HepG2 (cell line): ENCODE data around the gene HNF1B. TPM values are rescaled to one million over a fixed set of nuclear protein-coding genes. Genes with fewer than 3 reads are reported as not detected.

Source experiments
- ATAC-seq: fragments of 200-7000 bp; cut with Tn5 transposase; 3 replicates; pipeline ENCODE4 v1.9.1; 2020; ENCODE audit warnings: mild to moderate bottlenecking, moderate library complexity
- BruUV-seq: library from RNA; stranded (reverse); fragments of 400-500 nt; replicated peaks from 2 replicates; lab custom pipeline; 2021; lab: Mats Ljungman, UMichigan
- CTCF ChIA-PET: fragments of 300-600 bp; formaldehyde crosslinking; extraction: SDS; loops from one replicate; lab custom pipeline; 2021; ENCODE audit warnings: low total read pairs, inconsistent platforms, low intra/inter-chr PET ratio; lab: Yijun Ruan, JAX
- POLR2A ChIA-PET: fragments of 350-600 bp; sonication (Branson Sonifier 250); formaldehyde crosslinking; loops from one replicate; lab custom pipeline; 2020; ENCODE audit warnings: antibody characterized with exemption, inconsistent platforms; lab: Yijun Ruan, JAX
- DNase-seq: peaks from one replicate; pipeline ENCODE4 v3.0.0-alpha.2; 2015; ENCODE audit warnings: low spot score
- FAIRE-seq: peaks from 3 replicates; lab custom pipeline; 2011; peaks lifted over from hg19 to GRCh38; lab: Jason Lieb, UNC
- H2AFZ ChIP-seq: one replicate; pipeline ENCODE4 v1.6.1; 2011; ENCODE audit warnings: low read length, inconsistent platforms
- H3K27ac ChIP-seq: fragments of 300-600 bp; 3 replicates; pipeline ENCODE4 v1.8.0; 2011; ENCODE audit warnings: mixed run types, mild to moderate bottlenecking, mixed read lengths, low read length, inconsistent platforms; ENCODE audit not compliant: insufficient read depth; ENCODE audit errors: extremely low read length
- H3K27me3 ChIP-seq, 2 experiments: fragments of 200-600 bp in 1 of 2; 2 replicates in 1 of 2; 3 replicates in 1 of 2; pipeline versions ENCODE4 v1.6.0 to v1.8.0; 2011; ENCODE audit warnings: low read length in 2 of 2, mild to moderate bottlenecking in 2 of 2, moderate library complexity in 2 of 2, inconsistent platforms in 1 of 2; ENCODE audit not compliant: insufficient read depth in 2 of 2, control insufficient read depth in 1 of 2
- H3K36me3 ChIP-seq, 2 experiments: fragments of 200-600 bp in 1 of 2; replicated peaks in 1 of 2; 2 replicates in 1 of 2; 3 replicates in 1 of 2; pipeline versions ENCODE4 v1.5.1 to v1.8.0; 2011; ENCODE audit warnings: low read length in 2 of 2, inconsistent platforms in 1 of 2; ENCODE audit not compliant: insufficient read depth in 2 of 2, control insufficient read depth in 1 of 2
- H3K4me1 ChIP-seq: 2 replicates; pipeline ENCODE4 v1.5.1; 2012; ENCODE audit warnings: low read length, inconsistent platforms; ENCODE audit not compliant: insufficient read depth
- H3K4me2 ChIP-seq: 2 replicates; pipeline ENCODE4 v1.6.0; 2011; ENCODE audit warnings: low read depth, low read length, inconsistent platforms
- H3K4me3 ChIP-seq, 3 experiments: fragments of 200-600 bp in 1 of 3; sonication (generic), shearing (Covaris generic) in 1 of 3; replicated peaks in 1 of 3; 2 replicates each; pipeline ENCODE4 v1.5.1; 2011 to 2016; ENCODE audit warnings: low read length in 3 of 3, inconsistent platforms in 2 of 3, low read depth in 2 of 3, mild to moderate bottlenecking in 2 of 3, control low read depth in 1 of 3, mixed read lengths in 1 of 3; ENCODE audit not compliant: insufficient read depth in 1 of 3
- H3K79me2 ChIP-seq: one replicate; pipeline ENCODE4 v1.6.1; 2011; ENCODE audit warnings: low read length, inconsistent platforms; ENCODE audit not compliant: insufficient read depth
- H3K9ac ChIP-seq: 2 replicates; pipeline ENCODE4 v1.6.0; 2011; ENCODE audit warnings: mild to moderate bottlenecking, low read depth, low read length, inconsistent platforms; ENCODE audit not compliant: insufficient read depth
- H3K9me3 ChIP-seq: 2 replicates; pipeline ENCODE4 v1.5.1; 2012; ENCODE audit warnings: mild to moderate bottlenecking, low read length
- H4K20me1 ChIP-seq: 2 replicates; pipeline ENCODE4 v1.6.0; 2011; ENCODE audit warnings: inconsistent platforms, mild to moderate bottlenecking, low read length, moderate library complexity; ENCODE audit not compliant: insufficient read depth
- DMAP1 ChIP-seq: IDR thresholded peaks from 2 replicates; pipeline ENCODE4 v1.6.1; 2016
- MAFF ChIP-seq: IDR thresholded peaks from 2 replicates; pipeline ENCODE4 v1.6.1; 2011; ENCODE audit warnings: low read depth, low read length, improper control_type of control experiment
- MAFK ChIP-seq, 2 experiments: IDR thresholded peaks in 1 of 2; conservative IDR thresholded peaks in 1 of 2; 2 replicates each; pipeline ENCODE4 v1.6.1; 2011; ENCODE audit warnings: improper control_type of control experiment in 2 of 2, low read length in 2 of 2
- SMC3 ChIP-seq: IDR thresholded peaks from 2 replicates; pipeline ENCODE4 v1.6.1; 2011; ENCODE audit warnings: low read length, improper control_type of control experiment
- ZBTB7A ChIP-seq: sonication (generic); formaldehyde crosslinking; IDR thresholded peaks from 2 replicates; pipeline ENCODE4 v1.8.0; 2022; ENCODE audit warnings: mild to moderate bottlenecking, missing genetic modification reagents
- ZNF549 ChIP-seq: sonication (generic); formaldehyde crosslinking; IDR thresholded peaks from 2 replicates; pipeline ENCODE4 v1.5.0; 2020; ENCODE audit warnings: missing genetic modification reagents
- ZNF891 ChIP-seq: sonication (generic); formaldehyde crosslinking; IDR thresholded peaks from 2 replicates; pipeline ENCODE4 v1.5.0; 2020; ENCODE audit warnings: mild to moderate bottlenecking, missing genetic modification reagents
- WGBS: methylation state at CpG from one replicate; pipeline ENCODE4 v1.1.6; 2017; ENCODE audit warnings: low lambda C conversion rate; 5-methylcytosine and 5-hydroxymethylcytosine counted together
- in situ Hi-C: cut with HindIII; loops from 2 replicates; pipeline ENCODE4 v1.10.0; 2017; ENCODE audit warnings: low pct_unique_long_range_greater_than_20kb; ENCODE audit not compliant: extremely low pct_ligation_motif_present
- intact Hi-C: fragments of 100-400 bp; cut with micrococcal nuclease; formaldehyde crosslinking; loops from one replicate; pipeline ENCODE4 v1.10.0; 2022; ENCODE audit not compliant: unreplicated experiment
- polyA plus RNA-seq, 8 experiments: library from polyadenylated mRNA; depleted of rRNA in 3 of 8; stranded (reverse) in 7 of 8; unstranded in 1 of 8; fragments of >200 nt; fragmentation: Illumina TruSeq in 4 of 8; extraction: Trizol in 4 of 8; gene quantifications; 2 replicates each; pipeline versions ENCODE4 v1.2.1 to v1.2.3, GENCODE V29; 2011 to 2016; ENCODE audit warnings: low read depth in 4 of 8, missing spikeins in 1 of 8, mixed read lengths in 1 of 8; ENCODE audit not compliant: insufficient read depth in 1 of 8
- total RNA-seq, 5 experiments: library from RNA; depleted of rRNA; stranded (reverse); fragments of >200 nt; fragmentation: Illumina TruSeq; extraction: Trizol; gene quantifications; 2 replicates each; pipeline ENCODE4 v1.2.3, GENCODE V29; 2016; ENCODE audit warnings: low read depth in 1 of 5
- TF ChIP-seq, protein P1 (sequence below): sonication (generic); formaldehyde crosslinking; IDR thresholded peaks from 2 replicates; pipeline ENCODE4 v1.5.1; 2020; ENCODE audit warnings: missing genetic modification reagents, mild to moderate bottlenecking, borderline replicate concordance
- TF ChIP-seq, protein P2 (sequence below), 2 experiments: IDR thresholded peaks; 2 replicates each; pipeline ENCODE4 v1.6.1; 2011 to 2012; ENCODE audit warnings: low read length in 2 of 2, borderline replicate concordance in 1 of 2, low read depth in 1 of 2, mild to moderate bottlenecking in 1 of 2, moderate library complexity in 1 of 2
- TF ChIP-seq, protein P3 (sequence below): sonication (generic); formaldehyde crosslinking; IDR thresholded peaks from 2 replicates; pipeline ENCODE4 v1.9.0; 2022; ENCODE audit warnings: low read depth, missing genetic modification reagents

The HNF1B gene
- total and polyA plus RNA-seq, 2 of the 13 experiments (the other 11 are each of a cell fraction or from before 2014, with no cell fraction given) = 1.9 to 5.3 TPM

DNA sequence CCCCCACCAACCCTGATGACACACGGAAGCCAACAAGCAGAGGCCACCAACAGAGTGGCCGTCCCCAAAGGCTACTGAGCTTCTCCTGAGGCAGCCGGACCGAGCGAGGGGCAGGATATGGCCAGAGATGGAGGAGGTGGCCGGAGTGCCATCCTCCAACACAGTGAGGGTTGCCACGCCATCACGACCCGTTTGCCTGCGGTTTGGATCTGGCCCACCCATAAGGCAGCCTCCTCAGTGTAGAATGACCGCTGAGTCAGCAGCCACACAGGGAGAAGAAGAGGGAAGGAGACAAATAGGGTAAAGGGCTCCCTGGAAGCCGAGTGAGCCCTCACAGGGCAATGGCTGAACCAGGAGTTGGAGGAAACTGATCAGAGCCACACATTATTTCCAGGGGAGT lies 13.8 kb downstream of the HNF1B start:
- no peak for ATAC-seq
- CTCF ChIA-PET = no interaction called here
- no peaks in the 10 kb centered on the region for H3K9me3 ChIP-seq
- no peak overlapping the region for H2AFZ ChIP-seq
- FAIRE-seq = no peak
- TF ChIP-seq ZNF549 (CRISPR knock-in tag) = no peak
- TF ChIP-seq ZNF891 (CRISPR knock-in tag) = no peak
- TF ChIP-seq DMAP1 (CRISPR knock-in tag) = no peak
- TF ChIP-seq, protein P1, sequence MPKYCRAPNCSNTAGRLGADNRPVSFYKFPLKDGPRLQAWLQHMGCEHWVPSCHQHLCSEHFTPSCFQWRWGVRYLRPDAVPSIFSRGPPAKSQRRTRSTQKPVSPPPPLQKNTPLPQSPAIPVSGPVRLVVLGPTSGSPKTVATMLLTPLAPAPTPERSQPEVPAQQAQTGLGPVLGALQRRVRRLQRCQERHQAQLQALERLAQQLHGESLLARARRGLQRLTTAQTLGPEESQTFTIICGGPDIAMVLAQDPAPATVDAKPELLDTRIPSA = no peak
- TF ChIP-seq ZBTB7A = no peak
- TF ChIP-seq, protein P2, sequence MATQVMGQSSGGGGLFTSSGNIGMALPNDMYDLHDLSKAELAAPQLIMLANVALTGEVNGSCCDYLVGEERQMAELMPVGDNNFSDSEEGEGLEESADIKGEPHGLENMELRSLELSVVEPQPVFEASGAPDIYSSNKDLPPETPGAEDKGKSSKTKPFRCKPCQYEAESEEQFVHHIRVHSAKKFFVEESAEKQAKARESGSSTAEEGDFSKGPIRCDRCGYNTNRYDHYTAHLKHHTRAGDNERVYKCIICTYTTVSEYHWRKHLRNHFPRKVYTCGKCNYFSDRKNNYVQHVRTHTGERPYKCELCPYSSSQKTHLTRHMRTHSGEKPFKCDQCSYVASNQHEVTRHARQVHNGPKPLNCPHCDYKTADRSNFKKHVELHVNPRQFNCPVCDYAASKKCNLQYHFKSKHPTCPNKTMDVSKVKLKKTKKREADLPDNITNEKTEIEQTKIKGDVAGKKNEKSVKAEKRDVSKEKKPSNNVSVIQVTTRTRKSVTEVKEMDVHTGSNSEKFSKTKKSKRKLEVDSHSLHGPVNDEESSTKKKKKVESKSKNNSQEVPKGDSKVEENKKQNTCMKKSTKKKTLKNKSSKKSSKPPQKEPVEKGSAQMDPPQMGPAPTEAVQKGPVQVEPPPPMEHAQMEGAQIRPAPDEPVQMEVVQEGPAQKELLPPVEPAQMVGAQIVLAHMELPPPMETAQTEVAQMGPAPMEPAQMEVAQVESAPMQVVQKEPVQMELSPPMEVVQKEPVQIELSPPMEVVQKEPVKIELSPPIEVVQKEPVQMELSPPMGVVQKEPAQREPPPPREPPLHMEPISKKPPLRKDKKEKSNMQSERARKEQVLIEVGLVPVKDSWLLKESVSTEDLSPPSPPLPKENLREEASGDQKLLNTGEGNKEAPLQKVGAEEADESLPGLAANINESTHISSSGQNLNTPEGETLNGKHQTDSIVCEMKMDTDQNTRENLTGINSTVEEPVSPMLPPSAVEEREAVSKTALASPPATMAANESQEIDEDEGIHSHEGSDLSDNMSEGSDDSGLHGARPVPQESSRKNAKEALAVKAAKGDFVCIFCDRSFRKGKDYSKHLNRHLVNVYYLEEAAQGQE (IDR thresholded peaks at IDR 0.05; ENCODE audit: borderline replicate concordance in 1 of 2, low read depth in 1 of 2, low read length in 2 of 2) = no peak
- TF ChIP-seq SMC3 = no peak
- TF ChIP-seq, protein P3, sequence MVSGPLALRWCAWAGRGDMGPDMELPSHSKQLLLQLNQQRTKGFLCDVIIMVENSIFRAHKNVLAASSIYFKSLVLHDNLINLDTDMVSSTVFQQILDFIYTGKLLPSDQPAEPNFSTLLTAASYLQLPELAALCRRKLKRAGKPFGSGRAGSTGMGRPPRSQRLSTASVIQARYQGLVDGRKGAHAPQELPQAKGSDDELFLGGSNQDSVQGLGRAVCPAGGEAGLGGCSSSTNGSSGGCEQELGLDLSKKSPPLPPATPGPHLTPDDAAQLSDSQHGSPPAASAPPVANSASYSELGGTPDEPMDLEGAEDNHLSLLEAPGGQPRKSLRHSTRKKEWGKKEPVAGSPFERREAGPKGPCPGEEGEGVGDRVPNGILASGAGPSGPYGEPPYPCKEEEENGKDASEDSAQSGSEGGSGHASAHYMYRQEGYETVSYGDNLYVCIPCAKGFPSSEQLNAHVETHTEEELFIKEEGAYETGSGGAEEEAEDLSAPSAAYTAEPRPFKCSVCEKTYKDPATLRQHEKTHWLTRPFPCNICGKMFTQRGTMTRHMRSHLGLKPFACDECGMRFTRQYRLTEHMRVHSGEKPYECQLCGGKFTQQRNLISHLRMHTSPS = no peak
- peak; percentile 67 for TF ChIP-seq MAFF
- peak; percentile 81 to 83 for TF ChIP-seq MAFK (conservative IDR thresholded peaks at IDR 0.05 in 1 of 2, IDR thresholded peaks at IDR 0.05 in 1 of 2; ENCODE audit: low read length in 2 of 2)
- no peaks in the 10 kb centered on the region for H3K27me3 ChIP-seq
- intact Hi-C loops (no loop called here), in situ Hi-C loops (no loop called here)
- no peaks in the 10 kb centered on the region for H4K20me1 ChIP-seq
- no peak overlapping the region for H3K27ac ChIP-seq
- POLR2A ChIA-PET = interaction anchor here (2.0 kb wide), 1 partner anchor 22 kb away, joined by 5 read pairs; no protein-coding TSS in a partner anchor
- H3K4me2 ChIP-seq = no peak overlapping the region
- no TSS peak for BruUV-seq
- H3K4me3 ChIP-seq = no peak overlapping the region
- no peak for DNase-seq
- no peaks in the 10 kb centered on the region for H3K79me2 ChIP-seq
- H3K4me1 ChIP-seq = peaks cover 78% of the 10 kb centered on the region
- H3K9ac ChIP-seq = no peak overlapping the region
- WGBS = 98% methylated on average over 12 of the region's 12 CpGs
- peaks cover 16 to 26% of the 10 kb centered on the region in 2 experiments; a peak in 4 of 5 replicates for H3K36me3 ChIP-seq
